ENCODE results near the gene COL18A1.

The COL18A1 gene

GRCh38 chr21:45509566-45510465, 104.9 kb downstream of the COL18A1 start:
- no peak for DNase-seq

GRCh38 chr21:45510466-45510955, 105.5 kb downstream of the COL18A1 start:
- DNase-seq, result no peak

GRCh38 chr21:45511007-45511406, 106.0 kb downstream of the COL18A1 start:
- no peak for DNase-seq

GRCh38 chr21:45511661-45512431, 106.9 kb downstream of the COL18A1 start:
- no peak for DNase-seq

- no peak for DNase-seq
Measured at GRCh38 chr21:45512626-45513002, 107.6 kb downstream of the COL18A1 start.

GRCh38 chr21:45513003-45513717, 108.2 kb downstream of the COL18A1 start:
- DNase-seq, result no peak

- no peak for DNase-seq
Measured at GRCh38 chr21:45513741-45514310, 108.9 kb downstream of the COL18A1 start.

- DNase-seq, result no peak
Measured at GRCh38 chr21:45514311-45515021, 109.5 kb downstream of the COL18A1 start.

- DNase-seq, result no peak
Measured at GRCh38 chr21:45515241-45516061, 110.5 kb downstream of the COL18A1 start.

GRCh38 chr21:45516071-45516670, 111.2 kb downstream of the COL18A1 start:
- DNase-seq, result no peak

GRCh38 chr21:45516671-45517151, 111.7 kb downstream of the COL18A1 start:
- DNase-seq, result no peak

- DNase-seq, result no peak
Measured at GRCh38 chr21:45517249-45518065, 112.5 kb downstream of the COL18A1 start.

GRCh38 chr21:45518742-45519141, 113.8 kb downstream of the COL18A1 start:
- DNase-seq, result no peak

- DNase-seq, result no peak
Measured at GRCh38 chr21:45519182-45519581, 114.2 kb downstream of the COL18A1 start.

- DNase-seq, result no peak
Measured at GRCh38 chr21:45521241-45521640, 116.3 kb downstream of the COL18A1 start.

- DNase-seq, result no peak
Measured at GRCh38 chr21:45522381-45522780, 117.4 kb downstream of the COL18A1 start.

- DNase-seq, result no peak
Measured at GRCh38 chr21:45522986-45523385, 118.0 kb downstream of the COL18A1 start.

- no peak for DNase-seq
Measured at GRCh38 chr21:45523411-45524101, 118.6 kb downstream of the COL18A1 start.

- no peak for DNase-seq
Measured at GRCh38 chr21:45524756-45525152, 119.8 kb downstream of the COL18A1 start.

All from hematopoietic multipotent progenitor cell treated with erythropoietin and hydrocortisone succinate and interleukin-3 and kit ligand, for 6 days (in vitro differentiated cells).